Stimulated activated naive CD4-positive, alpha-beta T cell (primary cell): ENCODE measurements around the gene PRR36.

ENCODE experiments used
- DNase-seq, 6 experiments: peaks; one replicate each; lab custom pipeline; 2025; lab: John Stamatoyannopoulos, UW

Gene PRR36

GRCh38 chr19:7872306-7873204, 1.6 kb downstream of the PRR36 start:
- DNase-seq, result no peak

DNA sequence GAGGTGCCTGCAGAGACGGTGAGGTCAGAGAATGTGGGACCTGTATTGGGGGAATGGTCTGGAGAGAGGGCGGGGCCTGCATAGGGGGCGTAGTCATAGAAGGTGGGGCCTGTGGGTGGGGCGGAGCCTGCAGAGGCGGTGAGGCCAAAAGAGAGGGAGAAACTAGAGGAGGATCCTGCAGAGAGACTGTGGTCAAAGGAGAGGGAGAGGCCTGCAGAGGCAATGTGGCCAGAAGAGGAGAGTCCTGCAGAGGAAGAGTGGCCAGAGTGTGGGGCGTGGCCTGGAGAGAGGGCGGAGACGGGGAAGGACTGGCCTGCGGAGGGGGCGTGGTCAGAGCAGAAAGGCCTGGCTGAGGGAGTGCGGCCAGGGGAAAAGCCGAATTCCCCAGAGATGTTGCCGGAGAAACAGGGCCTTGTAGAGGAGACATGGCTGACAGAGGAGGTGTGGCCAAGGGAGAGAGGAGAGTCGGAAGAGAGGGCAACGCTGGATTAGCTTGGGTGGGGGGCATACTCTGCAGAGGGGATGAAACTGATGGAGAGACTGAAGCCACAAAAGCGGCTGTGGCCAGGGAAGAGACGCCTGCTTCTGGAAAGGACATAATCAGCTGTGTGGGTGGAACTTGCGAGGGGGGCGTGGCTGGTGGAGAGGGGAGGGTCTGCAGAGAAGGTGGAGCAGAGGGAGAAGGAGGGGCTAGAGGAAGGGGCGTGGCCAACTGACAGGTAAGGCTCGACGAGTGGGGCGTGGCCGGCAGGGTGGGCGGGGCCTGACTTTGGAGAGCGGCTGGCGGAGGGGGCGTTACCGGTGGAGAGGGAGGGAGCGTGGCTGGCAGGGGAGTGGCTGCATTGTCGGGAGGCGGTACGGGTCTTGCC, 2.5 kb downstream of the PRR36 start:
- peak; percentile 78 to 97 (median 88) for DNase-seq

DNA sequence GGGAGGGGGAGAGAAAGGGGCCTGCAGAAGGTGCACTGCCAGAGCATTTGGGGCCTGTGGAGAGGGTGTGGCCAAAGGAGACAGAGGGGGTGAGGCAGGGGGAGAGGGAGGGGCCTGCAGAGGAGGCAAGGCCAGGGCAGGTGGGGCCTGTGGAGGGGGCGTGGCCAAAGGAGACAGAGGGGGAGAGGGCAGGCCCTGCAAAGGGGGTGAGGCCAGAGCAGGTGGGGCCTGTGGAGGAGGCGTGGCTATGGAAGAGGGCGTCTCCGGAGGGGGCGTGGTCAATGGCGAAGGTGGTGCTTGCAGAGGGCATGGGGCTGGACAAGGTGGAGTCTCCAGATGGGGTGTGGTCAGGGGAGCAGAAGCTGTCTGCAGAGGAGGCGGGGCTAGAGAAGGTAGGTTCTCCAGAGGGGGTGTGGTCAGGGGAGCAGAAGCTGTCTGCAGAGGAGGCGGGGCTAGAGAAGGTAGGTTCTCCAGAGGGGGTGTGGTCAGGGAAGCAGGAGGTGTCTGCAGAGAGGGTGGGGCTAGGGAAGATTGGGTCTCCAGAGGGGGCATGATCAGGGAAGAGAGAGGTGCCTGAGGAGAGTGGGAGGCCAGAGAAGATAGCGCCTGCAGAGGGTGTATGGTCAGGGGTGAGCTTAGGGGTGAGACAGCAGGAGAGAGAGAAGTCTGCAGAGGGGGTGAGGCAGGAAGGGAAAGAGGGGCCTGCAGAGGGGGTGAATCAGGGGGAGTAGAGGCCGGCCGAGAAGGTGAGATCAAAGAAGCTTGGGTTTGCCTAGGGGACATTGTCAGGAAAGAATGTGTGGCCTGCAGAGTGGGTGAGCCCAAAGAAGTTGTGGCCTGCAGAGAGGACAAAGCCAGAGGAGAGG, 3.4 kb downstream of the PRR36 start:
- peak in 5 of 6 experiments; percentile 43 to 76 (median 65) for DNase-seq

DNA sequence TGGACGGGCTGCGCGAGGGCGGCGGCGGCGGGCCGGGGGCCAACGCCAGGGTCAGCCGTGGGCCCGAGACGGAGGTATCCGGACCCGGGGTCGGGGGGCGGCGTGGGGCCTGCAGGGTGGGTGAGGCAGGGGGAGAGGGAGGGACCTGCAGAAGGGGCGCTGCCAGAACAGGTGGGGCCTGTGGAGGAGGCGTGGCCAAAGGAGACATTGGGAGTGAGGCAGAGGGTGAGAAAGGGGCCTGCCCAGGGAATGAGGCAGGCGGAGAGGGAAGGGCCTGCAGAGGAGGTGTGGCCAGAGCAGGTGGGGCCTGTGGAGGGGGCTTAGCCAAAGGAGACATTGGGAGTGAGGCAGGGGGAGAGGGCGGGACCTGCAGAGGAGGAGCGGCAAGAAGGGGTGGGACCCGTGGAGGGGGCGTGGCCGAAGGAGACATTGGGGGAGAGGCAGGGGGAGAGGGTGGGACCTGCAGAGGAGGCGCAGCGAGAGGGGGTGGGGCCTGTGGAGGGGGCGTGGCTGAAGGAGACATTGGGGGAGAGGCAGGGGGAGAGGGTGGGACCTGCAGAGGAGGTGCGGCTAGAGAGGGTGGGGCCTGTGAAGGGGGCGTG, 4.2 kb downstream of the PRR36 start:
- DNase-seq, result peak; percentile 59 to 87 (median 80)

- peak; percentile 79 to 99 (median 90) for DNase-seq
Observed at GRCh38 chr19:7869453-7869909, 4.7 kb downstream of the PRR36 start.

DNA sequence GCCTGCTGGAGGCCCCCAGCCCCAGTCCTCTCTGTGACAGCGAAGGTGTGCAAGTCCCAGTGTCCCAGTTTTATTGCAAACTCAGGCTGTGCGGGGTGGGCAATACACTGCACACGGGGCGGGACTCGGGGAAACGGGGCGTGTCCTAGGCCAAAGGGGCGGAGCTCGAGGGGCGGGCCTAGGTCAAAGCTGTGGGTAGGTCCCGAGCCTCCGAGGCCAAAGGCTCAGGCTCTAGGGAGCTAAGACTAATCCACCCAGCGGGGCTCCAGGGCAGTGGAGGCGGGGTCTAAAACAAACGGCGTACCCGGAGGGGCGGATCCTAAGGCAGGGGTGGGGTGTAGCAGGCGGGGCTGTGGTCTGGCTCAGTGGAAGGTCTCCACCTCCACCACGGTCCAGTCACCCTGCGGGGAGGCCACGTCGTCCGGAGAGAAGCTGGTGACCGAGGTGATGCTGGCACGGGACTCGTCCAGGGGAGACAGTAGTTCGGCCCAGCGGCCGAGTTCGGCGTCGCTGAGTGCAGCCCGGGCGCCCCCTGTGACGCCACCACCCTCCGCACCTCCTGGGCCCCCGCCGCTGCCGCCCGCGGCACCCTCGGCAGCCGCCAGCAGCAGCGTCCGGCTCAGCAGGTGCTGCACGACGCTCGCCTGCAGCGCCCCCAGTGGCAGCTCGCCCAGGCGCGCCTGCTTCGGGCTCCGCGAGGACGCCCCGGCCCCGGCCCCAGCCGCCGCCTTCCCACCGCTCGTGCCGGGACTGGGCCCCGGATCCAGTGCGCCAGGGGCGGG, 5.3 kb downstream of the PRR36 start:
- DNase-seq, result peak in 5 of 6 experiments; percentile 74 to 99 (median 87)

DNA sequence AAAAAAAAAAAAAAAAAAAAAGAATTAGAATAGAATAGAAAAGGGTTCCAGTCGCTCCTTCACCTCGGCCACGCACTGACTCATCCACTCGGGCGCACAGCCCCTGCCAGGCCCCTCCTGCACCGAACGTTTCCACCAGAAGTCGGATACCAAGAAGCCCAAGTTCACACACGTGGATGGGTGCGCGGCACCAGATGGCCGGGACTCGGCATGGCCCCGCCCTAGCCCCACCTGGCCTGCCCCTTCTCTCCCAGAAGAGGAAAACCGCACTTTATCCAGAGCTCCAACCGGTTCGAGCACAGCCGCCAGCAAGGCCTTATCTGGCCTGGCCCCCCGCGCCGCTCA, 5.9 kb downstream of the PRR36 start:
- DNase-seq, result peak in 1 of 6 experiments; percentile 39

- no peak for DNase-seq
Observed at GRCh38 chr19:7867092-7867844, 6.9 kb downstream of the PRR36 start.

DNA sequence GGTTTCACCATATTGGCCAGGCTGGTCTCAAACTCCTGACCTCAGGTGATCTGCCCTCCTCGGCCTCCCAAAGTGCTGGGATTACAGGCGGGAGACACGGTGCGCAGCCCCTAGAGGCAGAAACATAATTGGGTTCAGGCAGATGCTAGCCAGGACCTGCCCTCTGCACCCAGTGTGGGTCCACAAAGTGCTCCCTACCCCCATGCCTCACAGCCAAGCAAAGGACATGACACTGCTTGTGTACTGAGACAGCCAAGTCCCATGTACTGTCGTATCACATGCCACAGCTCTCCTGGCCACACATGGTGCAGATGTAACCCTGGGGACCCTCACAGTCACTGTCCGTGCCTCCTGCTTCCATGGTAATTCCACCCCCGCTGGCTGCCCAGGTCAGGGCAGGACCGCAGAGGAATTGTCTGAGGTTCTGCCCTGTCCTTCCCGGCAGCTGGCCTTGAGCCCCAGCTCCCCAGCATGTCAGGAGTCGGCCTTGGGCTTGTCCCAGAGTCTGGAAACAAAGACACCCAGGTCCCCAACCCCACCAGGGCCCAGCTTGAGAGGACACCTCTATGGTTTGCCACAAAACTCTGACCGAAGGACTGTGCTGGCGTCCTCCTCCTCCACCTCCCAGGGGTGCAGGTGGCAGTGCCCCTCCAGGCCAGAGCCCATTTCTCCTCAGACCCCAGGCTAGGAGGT, 7.6 kb downstream of the PRR36 start:
- DNase-seq, result no peak

GRCh38 chr19:7865262-7865911, 8.8 kb downstream of the PRR36 start:
- no peak for DNase-seq

- no peak for DNase-seq
Observed at GRCh38 chr19:7864690-7865074, 9.5 kb downstream of the PRR36 start.

DNA sequence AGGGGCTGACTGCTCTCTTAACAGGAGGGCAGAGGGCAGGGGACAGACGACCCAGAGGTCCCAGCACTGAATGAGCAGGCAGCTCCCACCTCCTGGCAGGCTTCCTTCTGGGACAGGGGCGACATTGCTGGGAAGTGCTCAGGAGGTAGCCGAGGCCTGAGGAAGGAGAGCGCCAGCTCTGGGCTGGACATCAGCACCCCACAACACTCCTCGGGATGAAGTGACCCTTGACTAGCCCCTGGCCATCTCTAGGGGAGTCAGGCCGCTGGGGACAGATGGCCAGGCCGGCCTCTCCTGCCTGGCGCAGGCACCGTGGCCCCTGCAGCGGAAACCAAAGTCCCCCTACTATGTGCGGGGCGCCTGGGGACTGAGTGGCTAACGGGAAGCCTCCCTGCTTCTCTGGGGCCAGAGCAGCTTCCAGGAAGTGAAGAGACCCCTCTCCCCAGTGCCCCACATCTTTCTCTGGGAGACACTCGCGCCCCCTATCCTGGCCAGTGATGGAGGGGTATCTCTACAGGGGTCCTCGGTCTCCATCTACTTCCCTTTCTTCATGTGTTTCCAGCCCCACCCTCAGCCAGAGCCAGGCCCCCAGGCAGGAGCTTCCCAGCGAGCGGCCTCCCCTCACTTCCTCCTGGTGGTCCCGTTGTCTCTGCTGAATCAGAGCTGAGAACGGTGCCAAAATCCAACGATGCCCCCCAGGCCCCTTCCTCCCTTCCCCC, 10.1 kb downstream of the PRR36 start:
- no peak for DNase-seq

DNA sequence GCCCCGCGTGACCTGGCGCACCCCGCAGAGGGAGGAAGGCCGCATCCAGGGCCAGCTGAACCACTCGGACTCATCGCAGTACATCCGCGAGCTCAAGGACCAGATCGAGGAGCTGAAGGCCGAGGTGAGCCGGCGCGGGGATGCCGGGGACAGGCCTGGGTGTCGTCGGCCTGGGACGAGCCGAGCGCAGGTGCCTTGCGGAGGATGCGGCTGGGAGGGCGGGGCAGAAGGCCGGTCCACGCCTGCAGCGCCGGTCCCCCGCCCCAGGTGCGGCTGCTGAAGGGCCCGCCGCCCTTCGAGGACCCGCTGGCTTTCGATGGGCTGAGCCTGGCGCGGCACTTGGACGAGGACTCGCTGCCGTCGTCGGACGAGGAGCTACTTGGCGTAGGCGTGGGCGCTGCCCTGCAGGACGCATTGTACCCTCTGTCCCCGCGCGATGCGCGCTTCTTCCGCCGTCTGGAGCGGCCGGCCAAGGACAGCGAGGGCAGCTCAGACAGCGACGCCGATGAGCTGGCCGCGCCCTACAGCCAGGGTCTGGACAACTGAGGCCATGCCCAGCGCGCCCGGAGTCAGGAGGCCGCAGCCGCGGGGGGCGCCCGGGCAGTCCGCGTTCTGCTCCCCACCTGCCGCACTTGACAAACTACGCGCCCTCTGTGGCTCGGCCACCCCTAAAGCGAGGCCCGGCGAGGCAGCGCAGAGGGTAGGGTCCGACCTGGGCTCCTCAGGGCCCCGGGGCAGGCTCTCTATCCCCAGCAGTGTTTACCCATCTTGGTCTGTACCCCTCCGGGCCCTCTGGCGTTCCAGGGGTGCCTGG, 10.8 kb downstream of the PRR36 start:
- no peak for DNase-seq

GRCh38 chr19:7862413-7862951, 11.7 kb downstream of the PRR36 start:
- peak; percentile 57 to 82 (median 77) for DNase-seq

GRCh38 chr19:7861619-7862412, 12.4 kb downstream of the PRR36 start:
- DNase-seq, result no peak
